GM12874 (cell line): ENCODE measurements around the gene TP53I3.

Experiments
- TF ChIP-seq, protein P1 (sequence below): IDR thresholded peaks from 2 replicates; pipeline ENCODE4 v1.5.1; 2011; ENCODE audit warnings: low read depth, mild to moderate bottlenecking, control low read depth, low read length, moderate library complexity; ENCODE audit not compliant: insufficient read depth

Gene TP53I3

DNA sequence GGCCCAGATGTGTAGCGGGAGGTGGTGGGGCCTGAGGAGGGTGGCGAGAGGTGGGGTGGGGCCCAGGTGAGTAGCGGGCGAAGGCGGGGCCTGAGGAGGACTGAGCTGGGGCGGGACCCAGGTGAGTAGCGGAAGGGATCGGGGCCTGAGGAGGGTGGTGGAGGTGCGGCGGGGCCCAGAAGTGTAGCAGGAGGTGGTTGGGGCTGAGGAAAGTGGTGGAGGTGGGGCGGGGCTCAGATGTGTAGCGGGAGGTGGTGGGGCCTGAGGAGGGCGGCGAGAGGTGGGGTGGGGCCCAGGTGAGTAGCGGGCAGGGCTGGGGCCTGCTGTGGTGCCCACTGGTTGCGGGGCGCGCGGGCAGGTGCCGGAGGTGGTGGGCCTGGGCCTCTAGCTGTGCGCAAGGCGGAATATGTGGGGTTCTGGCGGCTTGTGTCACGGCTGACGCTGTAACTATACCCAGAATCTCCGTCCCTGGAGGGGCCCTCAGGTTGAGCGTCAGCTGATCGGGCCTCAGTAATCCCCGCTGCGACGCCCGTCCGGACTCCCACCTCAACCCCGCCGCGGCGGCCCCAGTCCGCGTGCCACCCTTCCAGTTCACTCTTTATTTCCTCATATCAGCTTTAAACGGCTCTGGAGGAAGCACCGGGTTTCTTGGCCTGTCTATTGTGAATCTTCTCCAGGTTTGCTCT lies 7.6 kb downstream of the TP53I3 start:
- TF ChIP-seq, protein P1, sequence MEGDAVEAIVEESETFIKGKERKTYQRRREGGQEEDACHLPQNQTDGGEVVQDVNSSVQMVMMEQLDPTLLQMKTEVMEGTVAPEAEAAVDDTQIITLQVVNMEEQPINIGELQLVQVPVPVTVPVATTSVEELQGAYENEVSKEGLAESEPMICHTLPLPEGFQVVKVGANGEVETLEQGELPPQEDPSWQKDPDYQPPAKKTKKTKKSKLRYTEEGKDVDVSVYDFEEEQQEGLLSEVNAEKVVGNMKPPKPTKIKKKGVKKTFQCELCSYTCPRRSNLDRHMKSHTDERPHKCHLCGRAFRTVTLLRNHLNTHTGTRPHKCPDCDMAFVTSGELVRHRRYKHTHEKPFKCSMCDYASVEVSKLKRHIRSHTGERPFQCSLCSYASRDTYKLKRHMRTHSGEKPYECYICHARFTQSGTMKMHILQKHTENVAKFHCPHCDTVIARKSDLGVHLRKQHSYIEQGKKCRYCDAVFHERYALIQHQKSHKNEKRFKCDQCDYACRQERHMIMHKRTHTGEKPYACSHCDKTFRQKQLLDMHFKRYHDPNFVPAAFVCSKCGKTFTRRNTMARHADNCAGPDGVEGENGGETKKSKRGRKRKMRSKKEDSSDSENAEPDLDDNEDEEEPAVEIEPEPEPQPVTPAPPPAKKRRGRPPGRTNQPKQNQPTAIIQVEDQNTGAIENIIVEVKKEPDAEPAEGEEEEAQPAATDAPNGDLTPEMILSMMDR = no peak

DNA sequence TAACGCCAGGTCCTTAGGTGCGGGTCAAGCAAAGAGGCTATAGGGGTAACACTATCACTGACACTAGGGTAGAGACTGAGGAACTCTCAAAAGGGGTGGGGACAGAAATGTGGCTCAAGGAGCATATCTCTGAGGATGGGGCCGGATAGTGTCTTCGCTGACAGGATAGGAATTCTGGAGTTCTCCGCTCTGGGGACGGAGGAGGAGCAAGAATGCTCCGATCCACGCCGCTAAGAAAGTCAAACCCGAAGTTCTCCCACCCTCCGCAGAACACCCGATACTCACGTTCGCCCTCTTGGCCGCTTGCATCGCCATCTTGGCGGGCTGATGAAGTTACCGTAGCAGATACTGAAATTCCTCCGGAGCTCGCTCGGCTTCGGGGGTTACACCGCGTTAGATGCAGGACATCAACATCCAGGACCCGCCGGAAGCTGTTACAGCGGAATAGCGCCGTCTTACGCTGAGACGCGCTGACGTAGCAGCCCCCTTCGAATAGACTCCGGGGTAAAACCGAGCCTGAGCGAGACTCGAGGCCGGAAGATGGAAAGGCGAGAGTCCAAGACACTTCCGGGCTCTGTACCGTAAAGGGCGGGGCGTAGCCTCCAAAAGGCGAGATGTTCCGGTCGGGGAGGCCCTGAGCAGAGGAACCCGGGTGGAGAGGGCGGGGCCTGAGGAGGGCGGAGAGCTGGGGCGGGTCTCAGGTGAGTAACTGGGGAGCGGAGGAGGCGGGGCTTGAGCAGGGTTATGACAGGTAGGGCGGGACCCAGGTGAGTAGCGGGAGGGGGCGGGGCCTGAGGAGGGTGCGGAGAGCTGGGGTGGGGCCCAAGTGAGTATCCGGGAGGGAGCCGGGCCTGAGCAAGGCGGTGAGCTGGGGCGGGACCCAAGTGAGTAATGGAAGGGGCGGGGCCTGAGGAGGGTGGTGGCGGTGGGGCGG lies 8.5 kb downstream of the TP53I3 start, which contains the start of gene SF3B6:
Gene SF3B6, minus strand, starts transcription at position 412 of the 934 bp plus-strand sequence. Its CDS starts 97 bp downstream, at position 315.
- TF ChIP-seq, protein P1 = no peak

DNA sequence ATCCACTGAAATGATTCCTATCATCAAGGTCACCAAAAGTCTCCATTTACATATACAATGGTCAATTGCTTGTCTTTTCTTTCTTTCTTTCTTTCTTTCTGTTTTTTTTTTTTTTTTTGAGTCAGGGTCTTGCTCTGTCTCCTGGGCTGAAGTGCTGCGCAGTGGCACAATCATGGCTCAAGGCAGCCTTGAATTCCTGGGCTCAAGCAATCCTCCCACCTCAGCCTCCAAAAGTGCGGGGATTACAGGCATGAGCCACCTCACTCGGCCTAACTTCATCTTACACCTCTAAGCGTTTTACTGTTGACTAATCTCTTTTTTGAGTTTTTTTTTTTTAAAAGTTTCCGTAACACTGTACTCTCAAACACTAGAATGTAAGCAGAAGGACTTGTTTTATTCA lies 9.4 kb downstream of the TP53I3 start:
- TF ChIP-seq, protein P1 = no peak

DNA sequence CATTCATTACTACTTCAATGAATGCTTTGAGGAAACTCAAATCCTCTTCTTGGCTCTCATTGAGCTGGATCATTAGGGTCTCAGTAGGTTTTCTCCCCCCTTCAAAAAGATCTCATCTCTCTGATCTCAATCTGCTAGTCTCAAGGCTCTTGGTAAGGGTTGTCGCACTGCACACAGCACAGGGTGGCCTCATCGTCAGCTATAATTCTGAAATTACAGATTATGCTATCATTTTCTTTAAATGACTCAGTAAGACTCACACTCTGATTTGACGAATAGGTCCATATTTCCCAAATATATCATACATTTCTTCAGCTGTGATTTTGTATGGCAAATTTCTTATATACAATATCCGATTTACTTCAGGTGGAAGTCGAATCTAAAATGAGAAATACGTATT lies 10.8 kb downstream of the TP53I3 start:
- TF ChIP-seq, protein P1 = no peak

DNA sequence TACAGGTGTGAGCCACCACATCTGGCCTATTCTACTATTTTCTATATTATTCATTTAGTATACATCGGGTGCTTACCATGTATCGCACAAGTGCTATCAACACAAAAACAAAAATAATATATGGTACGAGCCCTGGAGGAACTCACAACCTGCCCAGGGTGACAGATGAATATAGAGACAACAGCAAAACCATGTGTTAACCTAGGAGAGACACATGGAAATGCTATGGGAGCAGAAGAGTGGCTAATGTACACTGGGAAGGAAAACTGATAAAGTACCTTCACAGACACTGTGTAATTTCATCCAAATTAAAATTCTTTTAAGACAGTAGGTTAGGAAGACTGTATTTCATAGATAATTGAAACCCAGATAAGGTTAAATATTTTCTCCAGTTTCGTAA lies 12.4 kb downstream of the TP53I3 start:
- TF ChIP-seq, protein P1 = no peak

DNA sequence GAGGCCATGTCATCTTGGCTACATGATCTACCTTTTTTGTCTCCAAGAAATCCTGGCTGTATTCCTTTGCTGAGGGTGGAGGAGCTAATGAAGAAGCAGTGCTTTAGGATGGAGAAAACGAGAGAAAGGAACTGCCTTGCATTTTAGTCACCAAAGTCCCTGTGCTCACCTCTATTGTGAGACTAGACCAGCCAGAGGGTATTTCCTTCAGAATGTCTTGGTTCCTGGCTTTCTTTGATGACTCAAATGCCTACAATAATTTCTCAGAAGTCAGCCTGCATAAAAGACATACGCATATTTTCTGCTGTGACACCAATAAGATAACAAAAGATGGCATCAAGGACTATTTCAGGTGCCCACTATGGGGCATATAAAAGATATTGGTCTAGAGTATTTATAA lies 19.3 kb downstream of the TP53I3 start:
- TF ChIP-seq, protein P1 = no peak

DNA sequence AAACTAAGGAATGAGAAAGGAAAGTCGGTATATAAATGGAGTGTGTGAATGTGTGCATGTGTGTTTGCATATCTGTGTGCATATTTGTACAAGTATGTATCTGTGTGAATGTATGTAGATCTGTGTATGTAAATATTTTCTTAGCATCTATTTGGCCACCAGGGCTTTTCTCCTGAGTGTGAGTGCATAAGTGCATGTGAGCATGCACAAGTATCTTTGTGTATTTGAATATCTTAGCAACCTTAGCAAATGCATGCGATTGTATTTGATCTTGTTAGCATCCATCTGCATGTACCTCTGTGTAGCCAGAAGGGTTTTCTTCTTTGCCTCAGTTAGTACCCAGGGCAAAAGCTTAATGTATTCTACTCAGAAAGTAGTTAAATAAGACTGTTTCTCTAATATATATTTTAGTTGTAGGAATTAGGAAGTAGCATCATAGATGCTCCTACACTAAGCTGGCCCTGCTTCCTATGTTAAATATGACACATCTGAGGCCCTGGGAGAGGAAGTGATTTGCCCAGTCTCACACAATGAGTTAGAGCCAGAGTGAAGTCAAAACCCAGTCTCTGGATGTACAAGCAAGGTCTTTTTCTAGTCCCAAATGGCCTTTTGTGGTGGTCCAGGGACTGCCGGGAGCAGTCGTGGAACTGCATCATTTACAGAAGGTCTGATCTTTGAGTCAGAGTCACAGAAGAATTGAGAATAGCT lies 25.9 kb downstream of the TP53I3 start:
- TF ChIP-seq, protein P1 = no peak
